ENCODE results near the gene UPK1B. TPM values are rescaled to one million over a fixed set of nuclear protein-coding genes. Genes with fewer than 3 reads are reported as not detected.

The UPK1B gene
- total RNA-seq, 2 experiments from 2014 or later = not detected

- intact Hi-C loops (cut with micrococcal nuclease; ENCODE audit: unreplicated experiment) = no loop called here
- CTCF ChIA-PET (ENCODE audit: unreplicated experiment) = no interaction called here
Observed at GRCh38 chr3:119228373-119229145, 55.2 kb downstream of the UPK1B start.

GRCh38 chr3:119229190-119229589 is 55.8 kb downstream of the UPK1B start:
- no peak overlapping the region for H3K27ac ChIP-seq (ENCODE audit: low read depth, low read length, poor library complexity, severe bottlenecking)
- DNase-seq (ENCODE audit: low spot score) = no peak
- no peaks in the 10 kb centered on the region for H3K79me2 ChIP-seq (ENCODE audit: insufficient read depth, low read depth, low read length)
- no peaks in the 10 kb centered on the region for H4K20me1 ChIP-seq (ENCODE audit: insufficient read depth, low read length)
- intact Hi-C loops (cut with micrococcal nuclease; ENCODE audit: unreplicated experiment) = no loop called here
- no peaks in the 10 kb centered on the region for H3K4me1 ChIP-seq (ENCODE audit: insufficient read depth, low read length, poor library complexity, severe bottlenecking)
- H2AFZ ChIP-seq (ENCODE audit: low read length) = no peak overlapping the region
- POLR2A ChIA-PET = no interaction called here
- H3K4me3 ChIP-seq (ENCODE audit: low read depth, low read length, poor library complexity, severe bottlenecking) = no peak overlapping the region
- peaks cover 90% of the 10 kb centered on the region for H3K36me3 ChIP-seq (ENCODE audit: insufficient read depth, low read length)
- H3K9me2 ChIP-seq (ENCODE audit: insufficient read depth, low read length) = no peaks in the 10 kb centered on the region
- TF ChIP-seq EZH2phosphoT487 (IDR thresholded peaks at IDR 0.05; ENCODE audit: borderline replicate concordance, low read depth, low read length) (no peak), CTCF (conservative IDR thresholded peaks at IDR 0.05; ENCODE audit: low read length) (no peak)
- no TSS peak for BruUV-seq (replicated peaks)
- CTCF ChIA-PET (ENCODE audit: unreplicated experiment) = no interaction called here
- H3K9me3 ChIP-seq (ENCODE audit: low read length) = no peaks in the 10 kb centered on the region
- no peak overlapping the region for H3K4me2 ChIP-seq (ENCODE audit: low read length)

More at GRCh38 chr3:119228373-119229145, 55.2 kb downstream of the UPK1B start:
- POLR2A ChIA-PET = no interaction called here
- no peak for DNase-seq (ENCODE audit: low spot score)
- Histone ChIP-seq H3K9me2 (ENCODE audit: insufficient read depth, low read length) (no peaks in the 10 kb centered on the region), H4K20me1 (ENCODE audit: insufficient read depth, low read length) (no peaks in the 10 kb centered on the region), H3K4me1 (ENCODE audit: insufficient read depth, low read length, poor library complexity, severe bottlenecking) (no peaks in the 10 kb centered on the region), H3K9me3 (ENCODE audit: low read length) (no peaks in the 10 kb centered on the region), H3K4me3 (ENCODE audit: low read depth, low read length, poor library complexity, severe bottlenecking) (no peak overlapping the region), H2AFZ (ENCODE audit: low read length) (no peak overlapping the region), H3K36me3 (ENCODE audit: insufficient read depth, low read length) (peaks cover 91% of the 10 kb centered on the region), H3K4me2 (ENCODE audit: low read length) (no peak overlapping the region), H3K79me2 (ENCODE audit: insufficient read depth, low read depth, low read length) (no peaks in the 10 kb centered on the region), H3K27ac (ENCODE audit: low read depth, low read length, poor library complexity, severe bottlenecking) (no peak overlapping the region)
- TF ChIP-seq EZH2phosphoT487 (IDR thresholded peaks at IDR 0.05; ENCODE audit: borderline replicate concordance, low read depth, low read length) (no peak), CTCF (conservative IDR thresholded peaks at IDR 0.05; ENCODE audit: low read length) (no peak)
- no TSS peak for BruUV-seq (replicated peaks)

- H3K79me2 ChIP-seq (ENCODE audit: insufficient read depth, low read depth, low read length) = no peaks in the 10 kb centered on the region
Observed at GRCh38 chr3:119230071-119230470, 56.7 kb downstream of the UPK1B start.

More at GRCh38 chr3:119230071-119230470, 56.7 kb downstream of the UPK1B start:
- Histone ChIP-seq H3K27ac (ENCODE audit: low read depth, low read length, poor library complexity, severe bottlenecking) (no peak overlapping the region), H3K9me2 (ENCODE audit: insufficient read depth, low read length) (no peaks in the 10 kb centered on the region), H4K20me1 (ENCODE audit: insufficient read depth, low read length) (no peaks in the 10 kb centered on the region), H3K4me1 (ENCODE audit: insufficient read depth, low read length, poor library complexity, severe bottlenecking) (no peaks in the 10 kb centered on the region), H3K9me3 (ENCODE audit: low read length) (no peaks in the 10 kb centered on the region), H3K36me3 (ENCODE audit: insufficient read depth, low read length) (peaks cover 91% of the 10 kb centered on the region), H3K4me3 (ENCODE audit: low read depth, low read length, poor library complexity, severe bottlenecking) (no peak overlapping the region), H2AFZ (ENCODE audit: low read length) (no peak overlapping the region), H3K4me2 (ENCODE audit: low read length) (no peak overlapping the region)
- ChIA-PET CTCF (ENCODE audit: unreplicated experiment) (no interaction called here), POLR2A (interaction anchor here (0.6 kb wide), 1 partner anchor 11 kb away, joined by 3 read pairs; the partner anchor contains the start of gene B4GALT4)
- DNase-seq (ENCODE audit: low spot score) = no peak
- BruUV-seq (replicated peaks) = no TSS peak
- TF ChIP-seq CTCF (conservative IDR thresholded peaks at IDR 0.05; ENCODE audit: low read length) (no peak), EZH2phosphoT487 (IDR thresholded peaks at IDR 0.05; ENCODE audit: borderline replicate concordance, low read depth, low read length) (no peak)
- intact Hi-C loops (cut with micrococcal nuclease; ENCODE audit: unreplicated experiment) = no loop called here

Measured in OCI-LY7 (cell line).